ENCODE measurements around the gene PMEPA1. TPM values are rescaled to one million over a fixed set of nuclear protein-coding genes. Genes with fewer than 3 reads are reported as not detected.

The PMEPA1 gene
- total and polyA plus RNA-seq, 10 donors: 4.8 to 15.7 (median 9.2) TPM

DNA sequence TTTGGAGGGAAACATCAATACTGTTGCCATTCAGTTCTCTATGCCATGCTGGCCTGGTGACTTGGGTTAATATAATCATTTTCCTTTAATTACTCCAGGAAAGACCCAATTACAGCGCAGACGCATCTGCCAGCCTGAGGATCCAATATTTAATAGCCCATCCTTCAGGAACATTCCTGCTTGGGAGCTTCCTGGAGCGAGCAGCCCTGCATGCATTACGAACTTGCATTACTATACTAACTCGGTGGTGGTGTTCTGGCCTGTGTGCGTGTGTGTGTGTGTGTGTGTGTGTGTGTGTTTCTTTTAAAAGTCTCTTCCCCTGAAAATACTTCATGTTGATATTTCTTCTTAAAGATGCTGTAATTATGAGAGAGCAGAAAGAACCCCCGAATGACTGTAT lies 26.5 kb downstream of the PMEPA1 start:
- WGBS, 5 donors: 60 to 73% (median 72%) methylated on average over 7 of the region's 7 CpGs
- Histone ChIP-seq H3K36me3 (no peaks in the 10 kb centered on the region), H3K4me1 (peaks cover 20 to 100% (median 67%) of the 10 kb centered on the region in 6 donors), H3K9me3 (no peaks in the 10 kb centered on the region), H3K27me3 (replicated peaks in 1 of 7) (no peaks in the 10 kb centered on the region), H3K4me3 (no peak overlapping the region), H3K27ac (peak overlapping the region in 2 of 8 donors; percentile 13 to 65)
- TF ChIP-seq, protein P1, sequence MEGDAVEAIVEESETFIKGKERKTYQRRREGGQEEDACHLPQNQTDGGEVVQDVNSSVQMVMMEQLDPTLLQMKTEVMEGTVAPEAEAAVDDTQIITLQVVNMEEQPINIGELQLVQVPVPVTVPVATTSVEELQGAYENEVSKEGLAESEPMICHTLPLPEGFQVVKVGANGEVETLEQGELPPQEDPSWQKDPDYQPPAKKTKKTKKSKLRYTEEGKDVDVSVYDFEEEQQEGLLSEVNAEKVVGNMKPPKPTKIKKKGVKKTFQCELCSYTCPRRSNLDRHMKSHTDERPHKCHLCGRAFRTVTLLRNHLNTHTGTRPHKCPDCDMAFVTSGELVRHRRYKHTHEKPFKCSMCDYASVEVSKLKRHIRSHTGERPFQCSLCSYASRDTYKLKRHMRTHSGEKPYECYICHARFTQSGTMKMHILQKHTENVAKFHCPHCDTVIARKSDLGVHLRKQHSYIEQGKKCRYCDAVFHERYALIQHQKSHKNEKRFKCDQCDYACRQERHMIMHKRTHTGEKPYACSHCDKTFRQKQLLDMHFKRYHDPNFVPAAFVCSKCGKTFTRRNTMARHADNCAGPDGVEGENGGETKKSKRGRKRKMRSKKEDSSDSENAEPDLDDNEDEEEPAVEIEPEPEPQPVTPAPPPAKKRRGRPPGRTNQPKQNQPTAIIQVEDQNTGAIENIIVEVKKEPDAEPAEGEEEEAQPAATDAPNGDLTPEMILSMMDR (IDR thresholded peaks at IDR 0.05 in 8 of 11, conservative IDR thresholded peaks at IDR 0.05 in 3 of 11): no peak
- TF ChIP-seq POLR2AphosphoS5 (IDR thresholded peaks at IDR 0.05) (no peak), POLR2A (IDR thresholded peaks at IDR 0.05) (no peak)
- no peak for DNase-seq
- intact Hi-C loops (cut with DNase I; ENCODE audit: low total_unique reads): no loop called here

DNA sequence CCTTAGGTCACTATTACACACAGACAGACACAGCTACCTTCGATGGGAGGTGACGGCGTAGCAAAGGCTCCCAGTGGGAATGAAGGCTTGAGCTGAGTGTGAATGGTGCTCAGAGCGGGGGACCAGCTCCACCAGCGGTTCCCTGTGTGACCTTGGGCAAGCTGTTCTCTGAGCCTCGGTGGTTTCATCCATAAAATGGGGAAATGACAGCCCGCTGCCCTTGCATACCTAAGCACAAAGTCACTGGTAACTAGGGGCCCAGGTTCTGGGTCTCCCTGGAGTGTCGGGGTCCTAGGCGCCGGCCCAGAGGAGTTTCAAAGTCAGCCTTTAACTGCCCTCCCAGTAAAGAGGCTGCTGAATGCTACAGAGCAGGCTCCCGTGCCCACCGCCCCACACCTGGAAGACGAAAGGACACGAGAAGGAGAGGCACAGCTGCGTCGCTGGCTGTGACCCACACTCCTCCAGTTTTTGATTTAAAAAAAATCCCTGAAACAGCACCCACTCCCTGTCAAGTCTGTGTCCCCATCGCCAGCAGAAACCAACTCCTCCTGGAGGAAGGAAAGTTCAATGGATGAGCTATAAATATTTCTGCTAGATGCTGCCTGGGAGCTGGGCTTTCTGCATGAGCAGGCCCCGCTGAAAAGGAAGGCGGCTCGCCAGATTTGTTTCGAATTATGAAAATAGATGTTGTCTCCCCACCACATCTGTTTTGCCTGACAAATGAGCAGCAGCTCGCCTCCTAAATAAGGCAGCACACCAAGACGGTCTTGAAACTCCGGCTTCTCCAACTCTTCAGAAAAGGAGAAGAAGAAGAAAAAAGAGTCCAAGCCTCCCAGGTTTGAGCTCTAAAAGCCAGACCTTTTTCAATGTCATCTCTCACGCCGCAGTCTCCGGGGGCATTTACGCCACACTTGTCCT lies 27.4 kb downstream of the PMEPA1 start:
- Histone ChIP-seq H3K4me1 (peaks cover 20 to 100% (median 65%) of the 10 kb centered on the region in 6 donors), H3K27me3 (replicated peaks in 1 of 7) (no peaks in the 10 kb centered on the region), H3K9me3 (no peaks in the 10 kb centered on the region), H3K27ac (peak overlapping the region in 5 of 8 donors; percentile 20 to 77 (median 50)), H3K36me3 (no peaks in the 10 kb centered on the region), H3K4me3 (peak overlapping the region in 2 of 8 donors; percentile 10 to 14)
- WGBS, 5 donors: 67 to 81% (median 77%) methylated on average over 27 to 28 of the region's 28 CpGs
- intact Hi-C loops (cut with DNase I; ENCODE audit: low total_unique reads): no loop called here
- no peak for TF ChIP-seq POLR2AphosphoS5 (IDR thresholded peaks at IDR 0.05)
- TF ChIP-seq, protein P1 (IDR thresholded peaks at IDR 0.05 in 8 of 11, conservative IDR thresholded peaks at IDR 0.05 in 3 of 11): no peak
- no peak for DNase-seq

DNA sequence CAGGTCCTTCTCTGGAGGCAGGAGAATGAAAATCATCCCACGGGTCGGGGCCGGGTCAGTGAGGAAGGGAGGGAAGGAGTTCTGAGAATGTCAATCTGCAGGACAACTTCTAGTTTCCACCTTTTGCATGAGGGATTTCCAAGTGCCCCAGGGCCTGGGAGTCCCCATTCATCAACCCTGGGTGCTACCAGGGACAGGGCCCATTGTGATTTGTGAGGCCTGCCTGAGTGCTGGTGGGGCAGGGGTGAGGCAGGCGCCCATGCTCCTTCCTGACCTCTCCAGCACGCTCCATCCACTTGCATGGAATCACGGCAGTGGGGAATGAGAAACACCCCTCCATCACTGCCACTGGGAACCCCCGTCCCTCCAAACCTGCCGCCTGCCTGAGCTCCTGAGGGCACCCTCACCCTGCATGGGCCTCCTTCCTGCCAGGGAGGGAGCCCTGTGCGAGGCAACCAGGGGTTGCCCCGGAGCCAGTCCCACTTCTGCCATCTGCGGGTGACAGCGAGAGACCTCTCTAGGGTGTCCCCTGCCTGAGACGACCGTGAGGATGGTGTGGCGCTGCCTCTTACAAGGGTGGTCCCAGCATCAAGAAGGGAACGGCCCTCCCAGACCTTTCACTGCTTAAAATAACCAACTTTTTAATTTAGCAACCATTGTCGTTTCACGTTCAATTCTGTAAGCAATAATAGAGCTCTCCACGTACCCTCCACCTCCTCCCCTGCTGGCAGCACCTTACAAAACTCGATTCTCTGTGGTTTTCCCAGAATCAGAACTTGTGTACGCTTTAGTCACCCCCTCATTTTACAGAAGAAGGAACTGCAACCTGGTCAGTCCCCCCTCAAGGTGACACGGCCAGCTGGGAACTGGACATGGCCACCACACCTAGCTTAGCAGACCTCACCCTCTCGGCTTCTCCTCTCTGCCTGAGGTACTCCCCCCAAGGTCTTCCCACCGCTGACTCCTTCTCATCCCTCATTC lies 28.6 kb downstream of the PMEPA1 start:
- Histone ChIP-seq H3K4me3 (peak overlapping the region in 1 of 8 donors; percentile 33), H3K9me3 (no peaks in the 10 kb centered on the region), H3K4me1 (peaks cover 20 to 100% (median 69%) of the 10 kb centered on the region in 6 donors), H3K36me3 (no peaks in the 10 kb centered on the region), H3K27ac (peak overlapping the region in 5 of 8 donors; percentile 26 to 77 (median 50)), H3K27me3 (replicated peaks in 1 of 7) (no peaks in the 10 kb centered on the region)
- TF ChIP-seq POLR2AphosphoS5 (IDR thresholded peaks at IDR 0.05) (peak; percentile 13 to 63 (median 58)), POLR2A (IDR thresholded peaks at IDR 0.05) (no peak)
- TF ChIP-seq, protein P1 (IDR thresholded peaks at IDR 0.05 in 8 of 11, conservative IDR thresholded peaks at IDR 0.05 in 3 of 11): peak in 2 of 11 experiments; percentile 22 to 32
- DNase-seq: peak; percentile 91
- intact Hi-C loops (cut with DNase I; ENCODE audit: low total_unique reads): no loop called here
- 49 to 57% (median 52%) methylated on average over 15 to 24 of the region's 24 CpGs for WGBS, 5 donors
